UCSD-AML1 (cell line): ENCODE measurements around the gene PLEK2.
A peak's percentile ranks its signal among the peaks of the same experiment; 100 is the strongest.
"Not testable (repeated sequence)": the region's sequence is repeated elsewhere in the genome, so short reads cannot be mapped to it uniquely, and the experiment has no call there.

ENCODE experiments used
- DNase-seq: peaks from one replicate; lab custom pipeline; 2025; ENCODE audit not compliant: unreplicated experiment; lab: John Stamatoyannopoulos, UW

The PLEK2 gene

GRCh38 chr14:67360470-67361206 is 51.3 kb downstream of the PLEK2 start:
- DNase-seq, result no peak

- peak; percentile 99 for DNase-seq
Measured at GRCh38 chr14:67359775-67360469, 52.0 kb downstream of the PLEK2 start, which contains the start of the genes ATP6V1D and EIF2S1. TSS of gene ATP6V1D (minus strand) at chr14:67359804. CDS start at chr14:67359698, 106 bp downstream. TSS of gene EIF2S1 (plus strand) at chr14:67360328. CDS start at chr14:67364768, 4,440 bp downstream.

GRCh38 chr14:67358924-67359774 is 52.8 kb downstream of the PLEK2 start:
- no peak for DNase-seq

- no peak for DNase-seq
Measured at GRCh38 chr14:67357969-67358354, 54.0 kb downstream of the PLEK2 start.

GRCh38 chr14:67357186-67357968 is 54.6 kb downstream of the PLEK2 start:
- DNase-seq, result no peak

- DNase-seq, result no peak
Measured at GRCh38 chr14:67352055-67352454, 59.9 kb downstream of the PLEK2 start.

- DNase-seq, result no peak
Measured at GRCh38 chr14:67345583-67345982, 66.4 kb downstream of the PLEK2 start.

- no peak for DNase-seq
Measured at GRCh38 chr14:67343601-67344230, 68.2 kb downstream of the PLEK2 start.

GRCh38 chr14:67341231-67341630 is 70.7 kb downstream of the PLEK2 start:
- DNase-seq, result not testable (repeated sequence)
